ENCODE measurements around the gene RBBP9.
"Not testable (repeated sequence)": the region's sequence is repeated elsewhere in the genome, so short reads cannot be mapped to it uniquely, and the experiment has no call there.

The RBBP9 gene

GRCh38 chr20:18496740-18497592, at the start of gene RBBP9:
Gene RBBP9 (minus strand): TSS chr20:18497225. CDS start chr20:18497167, 58 bp downstream.
- DNase-seq (ENCODE audit: low read depth in 3 of 3), result peak; percentile 45 to 59 (median 52)

GRCh38 chr20:18545566-18545965, 48.5 kb upstream of the RBBP9 start:
- DNase-seq (ENCODE audit: low read depth in 3 of 3), result no peak

- DNase-seq (ENCODE audit: low read depth in 3 of 3), result no peak
Observed at GRCh38 chr20:18543932-18544331, 46.9 kb upstream of the RBBP9 start.

DNA sequence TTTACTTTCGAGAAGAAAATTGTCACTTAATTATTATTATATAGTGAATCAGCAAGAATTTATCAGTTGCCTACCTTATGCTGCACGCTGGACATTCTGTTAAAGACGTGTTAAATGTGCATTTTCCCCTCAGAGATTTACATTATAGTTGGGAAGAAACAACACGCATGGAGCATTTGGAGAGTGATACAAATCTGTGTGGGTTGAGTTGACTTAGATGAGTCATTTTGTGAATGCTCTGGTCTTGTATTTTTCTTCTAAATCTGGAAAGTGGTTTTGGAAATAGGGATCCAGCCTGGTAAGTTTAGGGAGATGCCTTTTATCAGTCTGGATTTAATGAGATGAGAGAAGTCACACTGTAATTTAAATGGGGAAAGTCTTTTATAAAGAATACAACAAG, 46.2 kb upstream of the RBBP9 start:
- no peak for DNase-seq (ENCODE audit: low read depth in 3 of 3)

GRCh38 chr20:18541741-18542140, 44.7 kb upstream of the RBBP9 start:
- DNase-seq (ENCODE audit: low read depth in 3 of 3), result no peak

- DNase-seq (ENCODE audit: low read depth in 3 of 3), result no peak
Observed at GRCh38 chr20:18537651-18538050, 40.6 kb upstream of the RBBP9 start.

DNA sequence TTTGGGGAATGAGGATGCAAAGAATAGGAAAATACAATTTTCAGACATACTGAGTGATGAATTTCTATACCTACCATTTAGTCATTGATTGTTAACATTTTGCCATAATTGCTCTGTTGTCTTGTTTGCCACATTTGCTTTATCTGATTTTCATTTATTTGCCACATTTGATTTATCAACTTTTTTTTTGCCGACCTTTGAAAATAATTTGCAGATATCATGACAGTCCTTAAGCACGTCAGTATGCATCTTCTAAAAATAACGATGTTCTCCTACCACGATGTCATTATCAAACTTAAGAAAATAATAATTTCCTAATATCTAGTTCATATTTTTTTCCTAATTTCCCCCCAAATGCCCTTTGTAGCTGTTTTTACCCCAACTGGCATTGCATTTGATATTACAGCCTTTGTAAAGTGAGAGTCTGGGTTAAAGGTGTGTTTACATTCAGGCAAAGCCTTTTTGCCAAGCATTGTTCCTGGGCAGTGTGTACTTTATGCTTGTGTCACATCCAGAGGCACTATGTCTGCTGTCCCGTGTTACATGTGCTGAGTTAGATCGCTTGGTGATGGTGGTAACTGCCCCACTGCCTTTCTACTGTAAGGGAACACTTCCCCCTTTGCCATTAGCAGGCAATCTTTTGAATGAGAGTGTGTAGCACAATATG, 37.1 kb upstream of the RBBP9 start:
- no peak for DNase-seq (ENCODE audit: low read depth in 3 of 3)

DNA sequence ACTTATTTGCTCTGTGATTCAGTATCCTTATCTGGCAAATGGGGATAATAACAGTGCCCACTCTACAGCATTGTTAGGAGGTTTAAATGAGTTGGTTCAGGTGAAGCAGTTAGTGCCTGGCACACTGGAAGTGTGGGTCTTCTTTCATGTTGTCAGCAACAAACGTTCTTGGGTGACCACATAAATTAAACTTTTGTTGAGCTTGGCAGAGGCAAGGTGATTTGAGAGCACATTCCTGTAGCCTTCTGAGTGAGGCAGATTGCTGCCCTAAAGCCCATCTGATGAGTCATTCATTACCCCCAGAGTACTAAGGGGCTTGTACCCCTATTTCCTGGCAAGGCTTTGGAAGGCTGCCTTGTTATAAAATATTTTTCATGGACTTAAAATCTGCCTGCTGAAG, 36.5 kb upstream of the RBBP9 start:
- DNase-seq (ENCODE audit: low read depth in 3 of 3), result no peak

- no peak for DNase-seq (ENCODE audit: low read depth in 3 of 3)
Observed at GRCh38 chr20:18532626-18533025, 35.6 kb upstream of the RBBP9 start.

GRCh38 chr20:18529041-18529440, 32.0 kb upstream of the RBBP9 start:
- no peak for DNase-seq (ENCODE audit: low read depth in 3 of 3)

DNA sequence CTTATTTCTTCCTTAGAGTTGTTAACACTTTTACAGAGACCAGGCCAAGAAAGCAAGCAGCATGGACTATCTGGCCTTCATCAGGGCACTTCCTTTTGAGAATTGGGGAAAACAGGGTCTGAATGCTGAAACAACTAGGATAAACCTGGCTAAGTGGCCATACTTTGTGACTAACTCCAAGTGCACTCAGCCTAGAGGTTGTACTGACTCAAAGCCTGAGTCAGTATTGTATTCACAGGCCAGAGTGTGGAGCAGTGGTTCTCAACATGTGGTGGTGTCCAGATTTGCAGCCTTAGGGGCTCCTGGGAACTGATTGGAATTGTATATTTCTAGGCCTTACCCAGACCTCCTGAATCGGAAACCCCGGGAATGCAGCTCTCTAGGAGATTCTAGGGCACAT, 30.8 kb upstream of the RBBP9 start:
- DNase-seq (ENCODE audit: low read depth in 3 of 3), result no peak

DNA sequence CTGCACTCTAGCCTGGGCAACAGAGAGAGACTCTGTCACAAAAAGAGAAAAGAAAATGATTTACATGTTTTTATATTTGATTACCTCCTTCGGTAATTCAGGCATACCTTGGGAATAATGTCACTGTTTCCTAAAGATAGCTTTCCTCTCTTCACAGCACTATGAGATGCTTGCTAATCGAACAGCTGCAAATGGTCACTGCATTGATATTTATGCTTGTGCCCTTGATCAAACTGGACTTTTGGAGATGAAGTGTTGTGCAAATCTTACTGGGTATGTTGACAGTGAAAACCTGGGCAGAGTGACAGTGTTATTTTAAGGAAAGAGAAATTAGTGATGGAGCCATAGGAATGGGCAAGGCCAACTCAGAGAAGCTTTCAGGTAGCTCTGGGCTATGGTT, 30.3 kb upstream of the RBBP9 start:
- no peak for DNase-seq (ENCODE audit: low read depth in 3 of 3)

DNA sequence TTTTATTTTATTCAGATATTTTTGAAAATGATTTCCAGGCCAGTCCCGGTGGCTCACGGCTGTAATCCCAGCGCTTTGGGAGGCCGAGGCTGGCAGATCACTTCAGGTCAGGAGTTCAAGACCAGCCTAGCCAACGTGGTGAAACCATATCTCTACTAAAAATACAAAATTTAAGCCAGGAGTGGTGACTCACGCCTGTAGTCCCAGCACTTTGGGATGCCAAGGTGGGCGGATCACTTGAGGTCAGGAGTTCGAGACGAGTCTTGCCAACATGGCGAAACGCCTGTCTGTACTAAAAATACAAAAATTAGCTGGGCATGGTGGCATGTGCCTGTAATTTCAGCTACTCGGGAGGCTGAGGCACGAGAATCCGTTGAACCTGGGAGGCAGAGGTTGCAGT, 29.7 kb upstream of the RBBP9 start:
- DNase-seq (ENCODE audit: low read depth in 3 of 3), result not testable (repeated sequence)

DNA sequence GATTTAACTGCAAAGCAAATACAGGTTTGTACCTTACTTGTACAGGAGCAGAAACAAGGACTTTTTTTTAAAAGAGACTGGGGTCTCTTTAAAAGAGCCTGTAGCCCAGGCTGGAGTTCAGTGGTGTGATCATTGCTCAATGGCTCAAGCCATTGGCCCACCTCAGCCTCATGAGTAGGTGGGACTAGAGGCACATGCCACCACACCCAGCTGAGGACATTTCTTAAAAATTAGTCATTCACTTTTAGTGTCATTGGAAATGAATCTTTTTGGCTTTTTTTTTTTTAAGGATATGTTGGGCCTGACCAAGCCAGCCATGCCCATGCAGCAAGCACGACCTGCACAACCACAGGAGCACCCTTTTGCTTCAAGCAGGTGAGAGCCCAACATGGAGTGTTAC, 27.6 kb upstream of the RBBP9 start:
- no peak for DNase-seq (ENCODE audit: low read depth in 3 of 3)

GRCh38 chr20:18523066-18523465, 26.0 kb upstream of the RBBP9 start:
- no peak for DNase-seq (ENCODE audit: low read depth in 3 of 3)

GRCh38 chr20:18522066-18522465, 25.0 kb upstream of the RBBP9 start:
- DNase-seq (ENCODE audit: low read depth in 3 of 3), result not testable (repeated sequence)

DNA sequence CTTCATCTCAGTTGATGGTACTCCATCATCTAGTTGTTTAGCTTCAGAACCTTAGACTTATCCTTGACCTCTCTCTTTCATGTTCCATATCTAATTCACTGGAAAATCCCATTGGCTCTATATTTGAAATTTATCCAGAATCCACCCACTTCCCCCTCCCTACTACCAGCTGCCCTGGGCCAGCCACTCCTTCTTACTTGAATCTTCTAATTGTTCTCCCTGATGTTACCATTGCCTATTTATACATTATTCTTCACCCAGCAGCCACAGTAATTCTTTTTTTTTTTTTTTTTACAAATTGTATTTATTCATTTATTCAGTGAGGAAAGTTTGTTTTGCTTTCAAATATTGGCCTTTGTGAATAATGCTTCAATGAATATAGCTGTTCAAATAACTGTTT, 18.9 kb upstream of the RBBP9 start:
- no peak for DNase-seq (ENCODE audit: low read depth in 3 of 3)

GRCh38 chr20:18514127-18514526, 17.1 kb upstream of the RBBP9 start:
- DNase-seq (ENCODE audit: low read depth in 3 of 3), result no peak

DNA sequence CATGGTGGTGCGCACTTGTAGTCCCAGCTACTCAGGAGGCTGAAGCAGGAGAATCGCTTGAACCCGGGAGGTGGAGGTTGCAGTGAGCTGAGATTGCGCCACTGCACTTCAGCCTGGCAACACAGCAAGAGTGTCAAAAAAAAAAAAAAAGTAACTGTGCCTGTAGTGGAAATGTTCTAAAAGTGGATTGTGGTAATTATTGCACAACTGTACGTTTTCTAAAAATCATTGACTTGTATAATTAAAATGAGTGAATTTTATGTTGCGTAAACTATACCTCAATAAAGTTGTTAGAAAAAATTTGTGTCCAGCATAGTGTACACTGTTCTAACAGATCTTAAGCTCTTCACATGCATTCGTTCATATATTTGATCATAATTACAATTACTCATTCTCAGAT, 16.2 kb upstream of the RBBP9 start:
- DNase-seq (ENCODE audit: low read depth in 3 of 3), result no peak

- DNase-seq (ENCODE audit: low read depth in 3 of 3), result no peak
Observed at GRCh38 chr20:18511571-18511970, 14.5 kb upstream of the RBBP9 start.

- DNase-seq (ENCODE audit: low read depth in 3 of 3), result peak; percentile 87 to 97 (median 96)
Observed at GRCh38 chr20:18507218-18508191, 10.5 kb upstream of the RBBP9 start, which contains the start of gene SEC23B. Gene SEC23B (plus strand): TSS chr20:18507940. CDS start chr20:18510836, 2,896 bp downstream.

DNA sequence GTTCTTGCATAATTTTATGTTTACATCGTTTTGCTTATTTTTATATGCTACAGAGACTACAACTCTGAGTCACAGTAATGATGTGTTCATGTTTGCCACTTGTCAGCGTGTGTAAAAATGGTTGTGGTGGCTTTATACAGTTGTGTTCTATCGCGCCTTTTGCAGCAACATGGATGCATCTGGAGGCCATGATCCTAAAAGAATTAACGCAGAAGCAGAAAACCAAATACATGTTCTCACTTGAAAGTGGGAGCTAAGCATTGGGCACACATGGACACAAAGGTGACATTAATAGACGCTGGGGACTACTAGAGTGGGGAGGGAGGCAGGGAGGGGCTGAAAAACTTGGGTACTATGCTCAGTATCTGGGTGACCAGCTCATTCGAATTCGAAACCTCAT, 9.7 kb upstream of the RBBP9 start:
- peak in 1 of 3 experiments; percentile 3 for DNase-seq (ENCODE audit: low read depth in 3 of 3)
